Activated CD4-positive, alpha-beta T cell treated with anti-CD3 and anti-CD28 coated beads, Interleukin-2, amount 10 ng/mL, durations not matched to agents 24 days and 14 days (primary cell): ENCODE data around the gene PLXDC1. TPM values are rescaled to one million over a fixed set of nuclear protein-coding genes. Genes with fewer than 3 reads are reported as not detected.
"Not testable (repeated sequence)": the region's sequence is repeated elsewhere in the genome, so short reads cannot be mapped to it uniquely, and the experiment has no call there.

ENCODE experiments used
- DNase-seq: peaks from one replicate; pipeline ENCODE4 v3.0.0; 2022
- H3K27ac Mint-ChIP-seq: one replicate; pipeline ENCODE4 v1.8.0; 2022; ENCODE audit warnings: mild to moderate bottlenecking, mixed read lengths
- H3K27me3 Mint-ChIP-seq: one replicate; pipeline ENCODE4 v1.8.0; 2022; ENCODE audit warnings: mixed read lengths
- H3K36me3 Mint-ChIP-seq: one replicate; pipeline ENCODE4 v1.8.0; 2022; ENCODE audit warnings: low read depth, mild to moderate bottlenecking, mixed read lengths
- H3K4me1 Mint-ChIP-seq: one replicate; pipeline ENCODE4 v1.8.0; 2021; ENCODE audit warnings: mixed read lengths
- H3K4me3 Mint-ChIP-seq: one replicate; pipeline ENCODE4 v1.8.0; 2022; ENCODE audit warnings: mild to moderate bottlenecking, moderate library complexity, mixed read lengths
- H3K9me3 Mint-ChIP-seq: one replicate; pipeline ENCODE4 v1.8.0; 2021; ENCODE audit warnings: mixed read lengths
- intact Hi-C: fragments of 100-400 bp; cut with micrococcal nuclease; formaldehyde crosslinking; loops from one replicate; pipeline ENCODE4 v1.15.1; 2023
- total RNA-seq: library from RNA; stranded (reverse); gene quantifications from 2 replicates; pipeline ENCODE4 v1.2.3, GENCODE V29; 2022

Gene PLXDC1
- total RNA-seq, 1 donor from 2014 or later: 0.16 TPM

GRCh38 chr17:39141294-39141693 is 10.1 kb downstream of the PLXDC1 start:
- no peak overlapping the region for H3K4me3 Mint-ChIP-seq

GRCh38 chr17:39139561-39139960 is 11.9 kb downstream of the PLXDC1 start:
- no peaks in the 10 kb centered on the region for H3K36me3 Mint-ChIP-seq
- no peak overlapping the region for H3K4me3 Mint-ChIP-seq
- no peak for DNase-seq
- intact Hi-C loops: no loop called here
- no peaks in the 10 kb centered on the region for H3K9me3 Mint-ChIP-seq
- H3K4me1 Mint-ChIP-seq: no peaks in the 10 kb centered on the region
- no peak overlapping the region for H3K27ac Mint-ChIP-seq
- peaks cover 3% of the 10 kb centered on the region for H3K27me3 Mint-ChIP-seq

More at GRCh38 chr17:39141294-39141693, 10.1 kb downstream of the PLXDC1 start:
- Mint-ChIP-seq H3K9me3 (no peaks in the 10 kb centered on the region), H3K27me3 (no peaks in the 10 kb centered on the region), H3K36me3 (no peaks in the 10 kb centered on the region), H3K4me1 (no peaks in the 10 kb centered on the region), H3K27ac (no peak overlapping the region)
- intact Hi-C loops: no loop called here
- no peak for DNase-seq

- no peaks in the 10 kb centered on the region for H3K9me3 Mint-ChIP-seq
- no peaks in the 10 kb centered on the region for H3K4me1 Mint-ChIP-seq
- DNase-seq: no peak
- H3K27me3 Mint-ChIP-seq: peaks cover 3% of the 10 kb centered on the region
- intact Hi-C loops: no loop called here
- no peak overlapping the region for H3K27ac Mint-ChIP-seq
- no peak overlapping the region for H3K4me3 Mint-ChIP-seq
- H3K36me3 Mint-ChIP-seq: no peaks in the 10 kb centered on the region
Observed at GRCh38 chr17:39139161-39139511, 12.3 kb downstream of the PLXDC1 start.

GRCh38 chr17:39138431-39139160 is 12.8 kb downstream of the PLXDC1 start:
- no peaks in the 10 kb centered on the region for H3K9me3 Mint-ChIP-seq
- no peak for DNase-seq
- no peak overlapping the region for H3K27ac Mint-ChIP-seq
- no peaks in the 10 kb centered on the region for H3K4me1 Mint-ChIP-seq
- no peaks in the 10 kb centered on the region for H3K36me3 Mint-ChIP-seq
- H3K27me3 Mint-ChIP-seq: peaks cover 3% of the 10 kb centered on the region
- intact Hi-C loops: no loop called here
- H3K4me3 Mint-ChIP-seq: no peak overlapping the region

GRCh38 chr17:39134878-39135277 is 16.6 kb downstream of the PLXDC1 start:
- Mint-ChIP-seq H3K27me3 (peaks cover 3% of the 10 kb centered on the region), H3K27ac (no peak overlapping the region), H3K36me3 (no peaks in the 10 kb centered on the region), H3K4me3 (no peak overlapping the region), H3K4me1 (no peaks in the 10 kb centered on the region), H3K9me3 (no peaks in the 10 kb centered on the region)
- intact Hi-C loops: no loop called here
- DNase-seq: no peak

- H3K36me3 Mint-ChIP-seq: no peaks in the 10 kb centered on the region
- intact Hi-C loops: no loop called here
- H3K27me3 Mint-ChIP-seq: peaks cover 3% of the 10 kb centered on the region
- no peak for DNase-seq
- no peak overlapping the region for H3K4me3 Mint-ChIP-seq
- H3K9me3 Mint-ChIP-seq: no peaks in the 10 kb centered on the region
- H3K4me1 Mint-ChIP-seq: no peaks in the 10 kb centered on the region
- no peak overlapping the region for H3K27ac Mint-ChIP-seq
Observed at GRCh38 chr17:39132192-39132610, 19.2 kb downstream of the PLXDC1 start.

GRCh38 chr17:39131616-39132015 is 19.8 kb downstream of the PLXDC1 start:
- DNase-seq: no peak
- no peak overlapping the region for H3K4me3 Mint-ChIP-seq

GRCh38 chr17:39130205-39130604 is 21.2 kb downstream of the PLXDC1 start:
- Mint-ChIP-seq H3K9me3 (no peaks in the 10 kb centered on the region), H3K27me3 (peaks cover 3% of the 10 kb centered on the region), H3K27ac (no peak overlapping the region), H3K4me1 (no peaks in the 10 kb centered on the region), H3K36me3 (no peaks in the 10 kb centered on the region), H3K4me3 (no peak overlapping the region)
- no peak for DNase-seq
- intact Hi-C loops: no loop called here

More at GRCh38 chr17:39131616-39132015, 19.8 kb downstream of the PLXDC1 start:
- Mint-ChIP-seq H3K9me3 (no peaks in the 10 kb centered on the region), H3K36me3 (no peaks in the 10 kb centered on the region), H3K27ac (no peak overlapping the region), H3K4me1 (no peaks in the 10 kb centered on the region), H3K27me3 (peaks cover 3% of the 10 kb centered on the region)
- intact Hi-C loops: no loop called here

- H3K4me1 Mint-ChIP-seq, H3K27me3 Mint-ChIP-seq, DNase-seq, H3K9me3 Mint-ChIP-seq, H3K4me3 Mint-ChIP-seq, intact Hi-C loops, H3K27ac Mint-ChIP-seq, H3K36me3 Mint-ChIP-seq: not testable (repeated sequence)
Observed at GRCh38 chr17:39129544-39129943, 21.9 kb downstream of the PLXDC1 start.

GRCh38 chr17:39126436-39126835 is 25.0 kb downstream of the PLXDC1 start:
- DNase-seq: no peak
- Mint-ChIP-seq H3K27ac (no peak overlapping the region), H3K9me3 (no peaks in the 10 kb centered on the region), H3K4me1 (no peaks in the 10 kb centered on the region), H3K4me3 (no peak overlapping the region), H3K27me3 (no peaks in the 10 kb centered on the region), H3K36me3 (no peaks in the 10 kb centered on the region)
- intact Hi-C loops: no loop called here

GRCh38 chr17:39125143-39125875 is 26.1 kb downstream of the PLXDC1 start:
- no peaks in the 10 kb centered on the region for H3K36me3 Mint-ChIP-seq
- DNase-seq: no peak
- H3K27ac Mint-ChIP-seq: no peak overlapping the region
- no peaks in the 10 kb centered on the region for H3K4me1 Mint-ChIP-seq
- H3K9me3 Mint-ChIP-seq: no peaks in the 10 kb centered on the region
- no peaks in the 10 kb centered on the region for H3K27me3 Mint-ChIP-seq
- intact Hi-C loops: no loop called here
- no peak overlapping the region for H3K4me3 Mint-ChIP-seq

- Mint-ChIP-seq H3K4me1 (peaks cover 2% of the 10 kb centered on the region), H3K36me3 (no peaks in the 10 kb centered on the region), H3K4me3 (no peak overlapping the region), H3K27ac (no peak overlapping the region), H3K9me3 (no peaks in the 10 kb centered on the region), H3K27me3 (no peaks in the 10 kb centered on the region)
- DNase-seq: no peak
- intact Hi-C loops: no loop called here
Observed at GRCh38 chr17:39123627-39124026, 27.8 kb downstream of the PLXDC1 start.

GRCh38 chr17:39122991-39123390 is 28.4 kb downstream of the PLXDC1 start:
- intact Hi-C loops: no loop called here
- Mint-ChIP-seq H3K27ac (no peak overlapping the region), H3K4me3 (no peak overlapping the region), H3K4me1 (peaks cover 2% of the 10 kb centered on the region), H3K9me3 (no peaks in the 10 kb centered on the region), H3K27me3 (no peaks in the 10 kb centered on the region), H3K36me3 (no peaks in the 10 kb centered on the region)
- DNase-seq: no peak

GRCh38 chr17:39121919-39122318 is 29.5 kb downstream of the PLXDC1 start:
- H3K27ac Mint-ChIP-seq, H3K36me3 Mint-ChIP-seq, H3K9me3 Mint-ChIP-seq, H3K4me1 Mint-ChIP-seq, H3K27me3 Mint-ChIP-seq, H3K4me3 Mint-ChIP-seq, intact Hi-C loops, DNase-seq: not testable (repeated sequence)
